ENCODE data around the gene MTR.

GRCh38 chr1:236830560-236830959 lies 35.5 kb downstream of the MTR start:
- TF ChIP-seq, protein P1, sequence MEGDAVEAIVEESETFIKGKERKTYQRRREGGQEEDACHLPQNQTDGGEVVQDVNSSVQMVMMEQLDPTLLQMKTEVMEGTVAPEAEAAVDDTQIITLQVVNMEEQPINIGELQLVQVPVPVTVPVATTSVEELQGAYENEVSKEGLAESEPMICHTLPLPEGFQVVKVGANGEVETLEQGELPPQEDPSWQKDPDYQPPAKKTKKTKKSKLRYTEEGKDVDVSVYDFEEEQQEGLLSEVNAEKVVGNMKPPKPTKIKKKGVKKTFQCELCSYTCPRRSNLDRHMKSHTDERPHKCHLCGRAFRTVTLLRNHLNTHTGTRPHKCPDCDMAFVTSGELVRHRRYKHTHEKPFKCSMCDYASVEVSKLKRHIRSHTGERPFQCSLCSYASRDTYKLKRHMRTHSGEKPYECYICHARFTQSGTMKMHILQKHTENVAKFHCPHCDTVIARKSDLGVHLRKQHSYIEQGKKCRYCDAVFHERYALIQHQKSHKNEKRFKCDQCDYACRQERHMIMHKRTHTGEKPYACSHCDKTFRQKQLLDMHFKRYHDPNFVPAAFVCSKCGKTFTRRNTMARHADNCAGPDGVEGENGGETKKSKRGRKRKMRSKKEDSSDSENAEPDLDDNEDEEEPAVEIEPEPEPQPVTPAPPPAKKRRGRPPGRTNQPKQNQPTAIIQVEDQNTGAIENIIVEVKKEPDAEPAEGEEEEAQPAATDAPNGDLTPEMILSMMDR (IDR thresholded peaks at IDR 0.05), result no peak
- TF ChIP-seq POLR2A (IDR thresholded peaks at IDR 0.05) (no peak), POLR2AphosphoS5 (IDR thresholded peaks at IDR 0.05; ENCODE audit: insufficient read depth in 1 of 2, low read depth in 1 of 2) (no peak)

All from vagina (tissue), 2 donors.